ENCODE results near the gene TAS2R39.

- no peak for TF ChIP-seq CTCF (IDR thresholded peaks at IDR 0.05)
- TF ChIP-seq POLR2A (IDR thresholded peaks at IDR 0.05): no peak
These were observed 34.6 kb downstream of the TAS2R39 start for GRCh38 chr7:143217806-143218205.

All from adrenal gland (tissue), 5 donors.